Esophagus squamous epithelium (tissue), 5 donors: Measurements from ENCODE around the gene PGBD4. TPM values are rescaled to one million over a fixed set of nuclear protein-coding genes. Genes with fewer than 3 reads are reported as not detected.

ENCODE experiments used
- DNase-seq: peaks from one replicate; lab custom pipeline; 2025; lab: John Stamatoyannopoulos, UW
- H3K27ac ChIP-seq, 4 donors: fragments of 200-600 bp; sonication (generic); one replicate each; pipeline ENCODE4 v1.5.1; 2016 to 2019; ENCODE audit warnings: mild to moderate bottlenecking in 1 of 4
- H3K27me3 ChIP-seq, 4 donors: fragments of 200-600 bp; sonication (generic); 1 replicate in 3 of 4; 2 replicates in 1 of 4; pipeline versions ENCODE4 v1.5.1 to v1.6.0; 2017 to 2021; ENCODE audit warnings: antibody characterized with exemption in 1 of 4
- H3K36me3 ChIP-seq, 3 donors: fragments of 200-600 bp; sonication (generic); one replicate each; pipeline ENCODE4 v1.5.1; 2016 to 2019
- H3K4me1 ChIP-seq, 3 donors: fragments of 200-600 bp; sonication (generic); one replicate each; pipeline ENCODE4 v1.5.1; 2017 to 2019
- H3K4me3 ChIP-seq, 4 donors: fragments of 200-600 bp; sonication (generic); 1 replicate in 3 of 4; 2 replicates in 1 of 4; pipeline ENCODE4 v1.5.1; 2016 to 2019; ENCODE audit warnings: mild to moderate bottlenecking in 2 of 4, moderate library complexity in 1 of 4
- H3K9me3 ChIP-seq, 3 donors: fragments of 200-600 bp; sonication (generic); one replicate each; pipeline ENCODE4 v1.5.1; 2016 to 2019
- POLR2A ChIP-seq, 4 donors: fragments of 450-650 bp; IDR thresholded peaks; one replicate each; pipeline ENCODE4 v1.6.1; 2017; ENCODE audit warnings: antibody characterized with exemption in 4 of 4, mild to moderate bottlenecking in 4 of 4, moderate library complexity in 3 of 4
- WGBS, 2 donors: methylation state at CpG; one replicate each; pipeline ENCODE4 v1.1.5; 2018; 5-methylcytosine and 5-hydroxymethylcytosine counted together
- intact Hi-C: fragments of 100-400 bp; cut with DNase I; formaldehyde crosslinking; loops from one replicate; pipeline ENCODE4 v1.15.0; 2022
- total RNA-seq, 4 donors: library from RNA; depleted of rRNA; stranded (reverse); fragments of >200 nt; gene quantifications; one replicate each; pipeline ENCODE4 v1.1.0, GENCODE V29; 2016
- TF ChIP-seq, protein P1 (sequence below), 6 experiments: fragments of 450-650 bp in 4 of 6; fragments of 200-600 bp in 2 of 6; sonication (generic) in 2 of 6; IDR thresholded peaks; one replicate each; pipeline ENCODE4 v1.5.1; 2016 to 2019; ENCODE audit warnings: antibody characterized with exemption in 6 of 6, mild to moderate bottlenecking in 4 of 6, moderate library complexity in 4 of 6
- donor health status: DM: yes; HTN: yes; CAD: no.

PGBD4 gene
- total RNA-seq, 4 donors from 2014 or later = 0.70 to 1.7 (median 0.98) TPM

DNA sequence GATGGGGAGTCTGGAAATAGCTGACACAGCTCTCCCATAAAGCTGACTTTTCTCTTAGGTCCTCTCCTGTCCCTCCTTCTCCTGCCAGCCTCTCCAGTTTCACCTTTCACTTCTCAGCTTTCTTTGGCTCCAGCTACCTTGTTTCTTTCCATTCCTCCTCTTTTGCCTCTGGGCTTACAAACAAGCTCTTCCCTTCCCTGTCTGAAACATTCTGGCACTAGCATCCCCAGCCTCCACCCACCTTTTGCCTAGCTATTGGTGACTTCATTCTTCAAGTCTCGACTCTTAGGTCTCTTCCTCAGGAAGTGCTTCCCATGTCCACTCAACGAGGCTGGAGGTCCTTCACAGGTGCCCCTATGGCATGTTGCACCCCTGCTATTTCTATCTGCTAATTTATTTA, 42.4 kb upstream of the PGBD4 start:
- peaks cover 0 to 7% (median 0%) of the 10 kb centered on the region in 3 donors for H3K4me1 ChIP-seq
- intact Hi-C loops = no loop called here
- H3K36me3 ChIP-seq = no peaks in the 10 kb centered on the region
- no peak for TF ChIP-seq POLR2A (IDR thresholded peaks at IDR 0.05)
- TF ChIP-seq, protein P1, sequence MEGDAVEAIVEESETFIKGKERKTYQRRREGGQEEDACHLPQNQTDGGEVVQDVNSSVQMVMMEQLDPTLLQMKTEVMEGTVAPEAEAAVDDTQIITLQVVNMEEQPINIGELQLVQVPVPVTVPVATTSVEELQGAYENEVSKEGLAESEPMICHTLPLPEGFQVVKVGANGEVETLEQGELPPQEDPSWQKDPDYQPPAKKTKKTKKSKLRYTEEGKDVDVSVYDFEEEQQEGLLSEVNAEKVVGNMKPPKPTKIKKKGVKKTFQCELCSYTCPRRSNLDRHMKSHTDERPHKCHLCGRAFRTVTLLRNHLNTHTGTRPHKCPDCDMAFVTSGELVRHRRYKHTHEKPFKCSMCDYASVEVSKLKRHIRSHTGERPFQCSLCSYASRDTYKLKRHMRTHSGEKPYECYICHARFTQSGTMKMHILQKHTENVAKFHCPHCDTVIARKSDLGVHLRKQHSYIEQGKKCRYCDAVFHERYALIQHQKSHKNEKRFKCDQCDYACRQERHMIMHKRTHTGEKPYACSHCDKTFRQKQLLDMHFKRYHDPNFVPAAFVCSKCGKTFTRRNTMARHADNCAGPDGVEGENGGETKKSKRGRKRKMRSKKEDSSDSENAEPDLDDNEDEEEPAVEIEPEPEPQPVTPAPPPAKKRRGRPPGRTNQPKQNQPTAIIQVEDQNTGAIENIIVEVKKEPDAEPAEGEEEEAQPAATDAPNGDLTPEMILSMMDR (IDR thresholded peaks at IDR 0.05) = no peak
- H3K27ac ChIP-seq = no peak overlapping the region
- 24 to 27% methylated on average over 2 of the region's 2 CpGs for WGBS, 2 donors
- DNase-seq = no peak
- no peak overlapping the region for H3K4me3 ChIP-seq
- H3K9me3 ChIP-seq = no peaks in the 10 kb centered on the region
- no peaks in the 10 kb centered on the region for H3K27me3 ChIP-seq

- Histone ChIP-seq H3K36me3 (no peaks in the 10 kb centered on the region), H3K27ac (no peak overlapping the region), H3K4me3 (no peak overlapping the region), H3K9me3 (no peaks in the 10 kb centered on the region), H3K4me1 (peaks cover 0 to 7% (median 0%) of the 10 kb centered on the region in 3 donors), H3K27me3 (no peaks in the 10 kb centered on the region)
- intact Hi-C loops = no loop called here
- no peak for TF ChIP-seq POLR2A (IDR thresholded peaks at IDR 0.05)
- TF ChIP-seq, protein P1 (IDR thresholded peaks at IDR 0.05) = no peak
- DNase-seq = no peak
- 65 to 78% methylated on average over 3 of the region's 3 CpGs for whole genome bisulfite sequencing, 2 donors
Measured at GRCh38 chr15:34059946-34060345, 41.9 kb upstream of the PGBD4 start.

DNA sequence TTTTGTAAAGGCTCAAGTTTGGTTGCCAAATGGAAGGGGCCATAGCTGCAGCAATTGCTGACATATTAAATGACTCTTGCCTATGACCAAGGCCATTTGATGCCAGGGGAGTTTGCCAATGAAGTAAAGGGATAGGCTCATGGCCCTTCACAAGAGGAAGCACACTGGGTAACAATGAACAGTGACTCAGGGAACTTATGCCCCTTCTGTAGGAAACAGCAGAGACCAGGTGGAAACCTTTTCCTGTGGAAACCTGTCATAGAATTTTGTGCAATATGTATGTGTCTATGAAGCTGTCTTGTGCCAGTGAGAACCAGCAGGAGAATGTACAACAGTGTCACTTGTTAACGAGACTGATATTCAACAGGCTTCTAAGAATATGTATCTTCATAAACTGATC, 37.4 kb upstream of the PGBD4 start:
- DNase-seq = no peak
- intact Hi-C loops = no loop called here
- TF ChIP-seq, protein P1 (IDR thresholded peaks at IDR 0.05) = no peak
- no peak for TF ChIP-seq POLR2A (IDR thresholded peaks at IDR 0.05)
- Histone ChIP-seq H3K4me1 (peaks cover 0 to 26% (median 0%) of the 10 kb centered on the region in 3 donors), H3K4me3 (no peak overlapping the region), H3K27me3 (no peaks in the 10 kb centered on the region), H3K36me3 (no peaks in the 10 kb centered on the region), H3K9me3 (no peaks in the 10 kb centered on the region), H3K27ac (peak overlapping the region in 1 of 4 donors; percentile 31)
- WGBS, 2 donors = 0% methylated on average over 1 of the region's 1 CpG

DNA sequence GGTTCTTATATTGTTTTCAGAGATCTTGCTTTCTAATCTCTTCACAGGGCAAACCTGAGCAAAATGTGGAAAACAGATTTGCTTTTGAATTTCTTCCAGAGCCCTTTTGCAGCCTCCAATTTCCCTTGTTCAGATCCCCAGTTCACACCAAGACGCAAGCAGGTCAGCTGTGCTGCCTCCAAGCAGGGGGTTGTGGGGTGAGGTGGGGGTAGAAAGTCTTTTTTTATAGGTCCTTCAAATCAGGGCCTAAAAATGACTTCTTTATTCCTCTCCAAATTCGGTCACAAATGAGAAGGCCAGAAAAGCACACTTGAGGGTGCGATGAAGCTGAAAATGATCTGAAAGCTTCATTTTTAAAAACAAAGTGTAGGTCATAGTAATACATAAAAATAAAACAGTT, 36.6 kb upstream of the PGBD4 start:
- intact Hi-C loops = loop anchor here (5.0 kb wide), 1 partner anchor 142 kb away; no protein-coding TSS in a partner anchor
- Histone ChIP-seq H3K9me3 (no peaks in the 10 kb centered on the region), H3K27ac (peak overlapping the region in 3 of 4 donors; percentile 31 to 70 (median 54)), H3K4me3 (no peak overlapping the region), H3K27me3 (no peaks in the 10 kb centered on the region), H3K36me3 (no peaks in the 10 kb centered on the region), H3K4me1 (peaks cover 0 to 26% (median 0%) of the 10 kb centered on the region in 3 donors)
- 48 to 73% methylated on average over 3 of the region's 3 CpGs for WGBS, 2 donors
- TF ChIP-seq, protein P1 (IDR thresholded peaks at IDR 0.05) = no peak
- TF ChIP-seq POLR2A (IDR thresholded peaks at IDR 0.05) = no peak
- no peak for DNase-seq

- WGBS, 2 donors = 28 to 69% methylated on average over 3 to 8 of the region's 8 CpGs
- H3K36me3 ChIP-seq = no peaks in the 10 kb centered on the region
- DNase-seq = no peak
- peak overlapping the region; percentile 70 to 80 (median 76) for H3K27ac ChIP-seq
- no peaks in the 10 kb centered on the region for H3K27me3 ChIP-seq
- peaks cover 0 to 26% (median 0%) of the 10 kb centered on the region in 3 donors for H3K4me1 ChIP-seq
- no peak for TF ChIP-seq POLR2A (IDR thresholded peaks at IDR 0.05)
- TF ChIP-seq, protein P1 (IDR thresholded peaks at IDR 0.05) = no peak
- intact Hi-C loops = loop anchor here (5.0 kb wide), 1 partner anchor 141 kb away; no protein-coding TSS in a partner anchor
- no peaks in the 10 kb centered on the region for H3K9me3 ChIP-seq
- H3K4me3 ChIP-seq = no peak overlapping the region
Measured at GRCh38 chr15:34065941-34066340, 35.9 kb upstream of the PGBD4 start.
